Ovary (tissue), 3 donors: ENCODE data around the gene TACC2.

ENCODE experiments used
- EP300 ChIP-seq: sonication (generic); formaldehyde crosslinking; IDR thresholded peaks from one replicate; pipeline ENCODE4 v1.6.1; 2017; ENCODE audit warnings: antibody characterized with exemption
- POLR2A ChIP-seq: fragments of 450-650 bp; IDR thresholded peaks from one replicate; pipeline ENCODE4 v1.6.1; 2017; ENCODE audit warnings: antibody characterized with exemption, mild to moderate bottlenecking, moderate library complexity
- TF ChIP-seq, protein P1 (sequence below), 3 donors: fragments of 450-650 bp in 2 of 3; fragments of 200-600 bp in 1 of 3; IDR thresholded peaks; one replicate each; pipeline versions ENCODE4 v1.5.1 to v1.8.0; 2016 to 2022; ENCODE audit warnings: antibody characterized with exemption in 3 of 3, mild to moderate bottlenecking in 1 of 3
- donor health status: DM: no; HTN: no; CAD: no.

DNA sequence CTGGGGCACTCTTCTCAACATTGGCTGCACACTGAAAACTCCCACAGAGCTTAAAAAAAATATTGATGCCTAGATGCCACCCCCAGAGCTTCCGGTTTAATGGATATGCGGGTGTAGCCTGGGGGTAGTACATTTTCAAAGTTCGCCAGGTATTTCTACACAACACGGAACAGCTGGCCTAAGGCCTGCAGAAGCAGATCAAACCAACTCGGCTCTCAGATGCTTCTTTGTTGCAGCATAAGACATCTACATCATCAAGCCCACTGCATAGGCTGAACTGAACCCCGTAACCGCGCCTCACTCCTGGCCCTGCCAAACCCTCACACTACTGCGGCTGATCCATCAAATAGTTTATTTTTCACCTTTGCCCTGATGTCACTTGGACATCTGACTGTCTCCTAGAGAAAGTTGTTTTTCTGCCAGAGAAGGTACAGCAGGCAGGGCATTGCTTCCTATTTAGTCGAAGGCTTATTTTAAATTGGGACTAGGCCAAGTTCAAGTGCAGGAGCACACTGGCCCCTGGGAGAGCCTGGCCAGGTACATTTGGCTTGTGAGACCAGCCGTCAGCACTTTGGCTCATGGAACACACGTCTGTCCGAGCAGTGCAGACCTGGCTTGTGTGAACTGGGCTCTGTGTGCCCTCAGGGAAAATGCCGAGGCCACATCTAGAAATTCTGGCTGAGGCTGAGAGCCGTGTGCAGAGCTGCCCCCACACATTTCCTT, 113.3 kb downstream of the TACC2 start:
- TF ChIP-seq, protein P1, sequence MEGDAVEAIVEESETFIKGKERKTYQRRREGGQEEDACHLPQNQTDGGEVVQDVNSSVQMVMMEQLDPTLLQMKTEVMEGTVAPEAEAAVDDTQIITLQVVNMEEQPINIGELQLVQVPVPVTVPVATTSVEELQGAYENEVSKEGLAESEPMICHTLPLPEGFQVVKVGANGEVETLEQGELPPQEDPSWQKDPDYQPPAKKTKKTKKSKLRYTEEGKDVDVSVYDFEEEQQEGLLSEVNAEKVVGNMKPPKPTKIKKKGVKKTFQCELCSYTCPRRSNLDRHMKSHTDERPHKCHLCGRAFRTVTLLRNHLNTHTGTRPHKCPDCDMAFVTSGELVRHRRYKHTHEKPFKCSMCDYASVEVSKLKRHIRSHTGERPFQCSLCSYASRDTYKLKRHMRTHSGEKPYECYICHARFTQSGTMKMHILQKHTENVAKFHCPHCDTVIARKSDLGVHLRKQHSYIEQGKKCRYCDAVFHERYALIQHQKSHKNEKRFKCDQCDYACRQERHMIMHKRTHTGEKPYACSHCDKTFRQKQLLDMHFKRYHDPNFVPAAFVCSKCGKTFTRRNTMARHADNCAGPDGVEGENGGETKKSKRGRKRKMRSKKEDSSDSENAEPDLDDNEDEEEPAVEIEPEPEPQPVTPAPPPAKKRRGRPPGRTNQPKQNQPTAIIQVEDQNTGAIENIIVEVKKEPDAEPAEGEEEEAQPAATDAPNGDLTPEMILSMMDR (IDR thresholded peaks at IDR 0.05), result no peak
- no peak for TF ChIP-seq EP300
- no peak for TF ChIP-seq POLR2A
